ENCODE data around the gene ATP6V0B. TPM values are rescaled to one million over a fixed set of nuclear protein-coding genes. Genes with fewer than 3 reads are reported as not detected.

The ATP6V0B gene
- total and polyA plus RNA-seq, 2 of the 4 experiments (the other 2 are of a cell fraction): 72.1 to 169 TPM

DNA sequence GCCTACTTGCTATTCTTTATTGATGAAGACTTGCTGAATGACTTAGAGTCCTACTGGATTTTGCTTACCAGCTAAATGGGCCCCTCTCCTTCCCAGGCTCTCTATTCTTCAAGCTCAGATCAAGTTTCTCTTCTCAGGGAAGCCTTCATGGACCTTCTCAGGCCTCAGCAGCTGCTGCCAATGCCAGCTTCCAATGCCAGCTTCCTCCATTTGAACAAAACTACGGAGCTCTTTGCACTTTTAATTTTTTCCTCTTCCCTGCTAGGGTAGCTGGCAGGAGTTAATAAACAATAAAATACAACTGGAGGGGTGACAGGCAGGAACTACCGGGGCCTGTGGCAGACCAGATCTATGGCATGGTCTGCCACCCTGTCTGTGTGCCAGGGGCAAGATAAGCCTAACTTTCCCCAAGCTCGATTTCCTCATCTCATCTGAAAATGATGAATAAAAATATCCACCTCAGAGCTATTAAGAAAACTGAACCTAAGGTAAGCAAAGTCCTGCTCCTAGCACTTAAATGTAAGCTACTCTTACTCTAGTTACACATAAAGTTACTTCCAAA, 29.0 kb upstream of the ATP6V0B start:
- in situ Hi-C loops (cut with MboI; ENCODE audit: low sequenced_read_pairs) (no loop called here), intact Hi-C loops (cut with micrococcal nuclease) (loop anchor here (1.0 to 2.0 kb wide), 2 partner anchors 23 to 182 kb away; no protein-coding TSS in a partner anchor), dilution Hi-C loops (cut with HindIII; ENCODE audit: low sequenced_read_pairs, unreplicated experiment) (no loop called here)
- ChIA-PET CTCF (interaction anchor here (0.9 to 3.5 kb wide), 5 partner anchors 11 to 182 kb away, joined by 3 to 21 read pairs (median 6); partner anchors contain the start of gene DPH2), POLR2A (ENCODE audit: unreplicated experiment) (interaction anchor here (0.6 kb wide), 1 partner anchor 135 kb away, joined by 3 read pairs; no protein-coding TSS in a partner anchor)
- Histone ChIP-seq H4K91ac (ENCODE audit: insufficient read depth, low read depth, low read length) (no peak overlapping the region), H3K23ac (ENCODE audit: low read depth, low read length) (peak overlapping the region; percentile 51; the same call in 1 of the 2 replicates), H3K14ac (replicated peaks; ENCODE audit: low read depth, low read length) (peak overlapping the region; percentile 59), H3K4me1 (ENCODE audit: control insufficient read depth, insufficient read depth, low read length) (peaks cover 15% of the 10 kb centered on the region), H2BK15ac (ENCODE audit: low read depth, low read length) (no peak overlapping the region), H2AK9ac (replicated peaks; ENCODE audit: low read depth, low read length, poor library complexity) (no peak overlapping the region), H3K27ac (ENCODE audit: insufficient read depth, low read length) (no peak overlapping the region), H3K4me2 (ENCODE audit: low read depth, low read length) (peak overlapping the region; percentile 70), H2BK5ac (ENCODE audit: low read depth, low read length, poor library complexity, severe bottlenecking) (no peak overlapping the region), H3K18ac (ENCODE audit: low read depth, low read length) (no peak overlapping the region), H4K5ac (ENCODE audit: low read depth, low read length) (no peak overlapping the region), H3K4ac (ENCODE audit: low read depth, low read length) (peak overlapping the region; percentile 30), H3K9me1 (ENCODE audit: insufficient read depth, low read length) (peaks cover 14% of the 10 kb centered on the region), H3K27me3 (ENCODE audit: control insufficient read depth, insufficient read depth, low read length) (no peaks in the 10 kb centered on the region), H4K8ac (ENCODE audit: low read depth in 2 of 2, low read length in 2 of 2) (peak overlapping the region; percentile 68 to 93; a peak in 1 of 4 replicates), H3K4me3 (ENCODE audit: insufficient read depth, low read depth, low read length) (peak overlapping the region; percentile 67), H3K9me3 (ENCODE audit: control insufficient read depth, insufficient read depth, low read length) (no peaks in the 10 kb centered on the region), H2AK5ac (ENCODE audit: low read depth, low read length) (no peak overlapping the region), H3K56ac (ENCODE audit: extremely low read depth, insufficient read depth, low read length) (no peak overlapping the region; the same call in 1 of the 2 replicates), H3K9ac (ENCODE audit: low read depth, low read length) (peak overlapping the region; percentile 34; the same call in 1 of the 2 replicates), H3K36me3 (ENCODE audit: control insufficient read depth, insufficient read depth, low read length) (peaks cover 5% of the 10 kb centered on the region), H2BK20ac (ENCODE audit: low read depth, low read length) (no peak overlapping the region), H3K79me1 (ENCODE audit: low read depth in 1 of 2, low read length in 2 of 2) (peaks cover 9 to 40% of the 10 kb centered on the region in 2 experiments; a peak in 3 of 4 replicates), H4K20me1 (ENCODE audit: insufficient read depth, low read length) (no peaks in the 10 kb centered on the region), H2AFZ (replicated peaks; ENCODE audit: low read length, poor library complexity) (peak overlapping the region; percentile 96), H2BK120ac (ENCODE audit: low read depth, low read length) (no peak overlapping the region; the same call in 1 of the 2 replicates)
- no CpG with 5 or more reads among the region's 3 CpGs for WGBS, 2 experiments (ENCODE audit: extremely low coverage in 2 of 2, insufficient read length in 1 of 2)
- ATAC-seq (ENCODE audit: low read depth) (no peak), DNase-seq (no peak)
- no TSS peak for BruUV-seq (replicated peaks)
- TF ChIP-seq CEBPB (IDR thresholded peaks at IDR 0.05; ENCODE audit: low read depth, low read length) (no peak), SMC3 (IDR thresholded peaks at IDR 0.05; ENCODE audit: low read depth, low read length) (no peak), NFE2L2 (IDR thresholded peaks at IDR 0.05; ENCODE audit: low read depth, low read length) (no peak), MXI1 (IDR thresholded peaks at IDR 0.05; ENCODE audit: borderline replicate concordance, low read depth, low read length) (no peak), RAD21 (IDR thresholded peaks at IDR 0.05; ENCODE audit: low read length) (no peak), MAFK (IDR thresholded peaks at IDR 0.05; ENCODE audit: low read depth, low read length) (no peak), CTCF (conservative IDR thresholded peaks at IDR 0.05; ENCODE audit: low read depth, low read length) (no peak), POLR2A (IDR thresholded peaks at IDR 0.05; ENCODE audit: low read depth, low read length) (no peak), FOS (IDR thresholded peaks at IDR 0.05; ENCODE audit: low read depth, low read length) (no peak)
- TF ChIP-seq, protein P1, sequence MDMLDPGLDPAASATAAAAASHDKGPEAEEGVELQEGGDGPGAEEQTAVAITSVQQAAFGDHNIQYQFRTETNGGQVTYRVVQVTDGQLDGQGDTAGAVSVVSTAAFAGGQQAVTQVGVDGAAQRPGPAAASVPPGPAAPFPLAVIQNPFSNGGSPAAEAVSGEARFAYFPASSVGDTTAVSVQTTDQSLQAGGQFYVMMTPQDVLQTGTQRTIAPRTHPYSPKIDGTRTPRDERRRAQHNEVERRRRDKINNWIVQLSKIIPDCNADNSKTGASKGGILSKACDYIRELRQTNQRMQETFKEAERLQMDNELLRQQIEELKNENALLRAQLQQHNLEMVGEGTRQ (IDR thresholded peaks at IDR 0.05; ENCODE audit: low read depth, low read length): no peak
- TF ChIP-seq, protein P2, sequence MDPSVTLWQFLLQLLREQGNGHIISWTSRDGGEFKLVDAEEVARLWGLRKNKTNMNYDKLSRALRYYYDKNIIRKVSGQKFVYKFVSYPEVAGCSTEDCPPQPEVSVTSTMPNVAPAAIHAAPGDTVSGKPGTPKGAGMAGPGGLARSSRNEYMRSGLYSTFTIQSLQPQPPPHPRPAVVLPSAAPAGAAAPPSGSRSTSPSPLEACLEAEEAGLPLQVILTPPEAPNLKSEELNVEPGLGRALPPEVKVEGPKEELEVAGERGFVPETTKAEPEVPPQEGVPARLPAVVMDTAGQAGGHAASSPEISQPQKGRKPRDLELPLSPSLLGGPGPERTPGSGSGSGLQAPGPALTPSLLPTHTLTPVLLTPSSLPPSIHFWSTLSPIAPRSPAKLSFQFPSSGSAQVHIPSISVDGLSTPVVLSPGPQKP (IDR thresholded peaks at IDR 0.05; ENCODE audit: borderline replicate concordance, low read depth, low read length): no peak

All from IMR-90 (cell line).